GM12873 (cell line): ENCODE measurements around the gene TNXB.
"Not testable (repeated sequence)": the region's sequence is repeated elsewhere in the genome, so short reads cannot be mapped to it uniquely, and the experiment has no call there.

Experiments used
- TF ChIP-seq, protein P1 (sequence below): IDR thresholded peaks from 2 replicates; pipeline ENCODE4 v1.5.1; 2012; ENCODE audit warnings: low read depth, mild to moderate bottlenecking, moderate library complexity, low read length, control low read depth; ENCODE audit not compliant: insufficient read depth; ENCODE audit errors: missing control alignments

Gene TNXB

DNA sequence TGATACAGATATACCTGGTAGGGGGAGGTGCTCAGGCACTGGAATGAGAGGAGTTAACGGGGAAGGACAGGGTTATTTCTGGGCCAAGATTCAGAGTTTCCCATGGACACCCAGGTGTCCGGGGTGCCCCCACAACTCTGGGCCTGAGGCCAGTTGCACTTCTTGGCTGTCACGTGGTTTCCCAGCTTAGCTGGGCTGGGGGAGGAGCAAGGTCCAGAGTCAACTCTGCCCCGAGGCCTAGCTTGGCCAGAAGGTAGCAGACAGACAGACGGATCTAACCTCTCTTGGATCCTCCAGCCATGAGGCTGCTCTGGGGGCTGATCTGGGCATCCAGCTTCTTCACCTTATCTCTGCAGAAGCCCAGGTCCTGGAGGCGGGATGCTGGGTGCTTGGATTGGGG, 94.6 kb downstream of the TNXB start, which contains the start of gene C4B:
C4B (plus strand) TSS at position 249 of the 400 bp plus-strand sequence; CDS start at position 300, 51 bp downstream.
- TF ChIP-seq, protein P1, sequence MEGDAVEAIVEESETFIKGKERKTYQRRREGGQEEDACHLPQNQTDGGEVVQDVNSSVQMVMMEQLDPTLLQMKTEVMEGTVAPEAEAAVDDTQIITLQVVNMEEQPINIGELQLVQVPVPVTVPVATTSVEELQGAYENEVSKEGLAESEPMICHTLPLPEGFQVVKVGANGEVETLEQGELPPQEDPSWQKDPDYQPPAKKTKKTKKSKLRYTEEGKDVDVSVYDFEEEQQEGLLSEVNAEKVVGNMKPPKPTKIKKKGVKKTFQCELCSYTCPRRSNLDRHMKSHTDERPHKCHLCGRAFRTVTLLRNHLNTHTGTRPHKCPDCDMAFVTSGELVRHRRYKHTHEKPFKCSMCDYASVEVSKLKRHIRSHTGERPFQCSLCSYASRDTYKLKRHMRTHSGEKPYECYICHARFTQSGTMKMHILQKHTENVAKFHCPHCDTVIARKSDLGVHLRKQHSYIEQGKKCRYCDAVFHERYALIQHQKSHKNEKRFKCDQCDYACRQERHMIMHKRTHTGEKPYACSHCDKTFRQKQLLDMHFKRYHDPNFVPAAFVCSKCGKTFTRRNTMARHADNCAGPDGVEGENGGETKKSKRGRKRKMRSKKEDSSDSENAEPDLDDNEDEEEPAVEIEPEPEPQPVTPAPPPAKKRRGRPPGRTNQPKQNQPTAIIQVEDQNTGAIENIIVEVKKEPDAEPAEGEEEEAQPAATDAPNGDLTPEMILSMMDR = not testable (repeated sequence)
